Neuron (in vitro differentiated cells): Measurements from ENCODE around the gene KAT7.

Source experiments
- H2AFZ ChIP-seq: one replicate; pipeline ENCODE4 v1.6.1; 2013; ENCODE audit warnings: low read depth, mild to moderate bottlenecking, inconsistent platforms, low read length, moderate library complexity
- H3K27me3 ChIP-seq: one replicate; pipeline ENCODE4 v1.6.1; 2013; ENCODE audit warnings: low read length; ENCODE audit not compliant: insufficient read depth
- H3K36me3 ChIP-seq: one replicate; pipeline ENCODE4 v1.6.1; 2013; ENCODE audit warnings: low read length; ENCODE audit not compliant: insufficient read depth
- H3K4me1 ChIP-seq: one replicate; pipeline ENCODE4 v1.6.1; 2013; ENCODE audit warnings: low read length; ENCODE audit not compliant: insufficient read depth
- H3K4me3 ChIP-seq: 2 replicates; pipeline ENCODE4 v1.5.1; 2013; ENCODE audit warnings: mild to moderate bottlenecking, low read length, moderate library complexity
- H3K9me3 ChIP-seq: one replicate; pipeline ENCODE4 v1.6.1; 2013; ENCODE audit warnings: low read length

The KAT7 gene

GRCh38 chr17:49766918-49767530 is 21.5 kb upstream of the KAT7 start:
- peaks cover 7% of the 10 kb centered on the region for H3K27me3 ChIP-seq
- H3K4me1 ChIP-seq, result peaks cover 16% of the 10 kb centered on the region
- H3K9me3 ChIP-seq, result no peaks in the 10 kb centered on the region
- no peak overlapping the region for H2AFZ ChIP-seq
- no peak overlapping the region for H3K4me3 ChIP-seq
- H3K36me3 ChIP-seq, result no peaks in the 10 kb centered on the region

GRCh38 chr17:49775546-49776260 is 12.8 kb upstream of the KAT7 start:
- H2AFZ ChIP-seq, result no peak overlapping the region
- no peaks in the 10 kb centered on the region for H3K27me3 ChIP-seq
- no peaks in the 10 kb centered on the region for H3K36me3 ChIP-seq
- peaks cover 32% of the 10 kb centered on the region for H3K4me1 ChIP-seq
- no peaks in the 10 kb centered on the region for H3K9me3 ChIP-seq
- no peak overlapping the region for H3K4me3 ChIP-seq

GRCh38 chr17:49776551-49777300 is 11.8 kb upstream of the KAT7 start:
- peaks cover 32% of the 10 kb centered on the region for H3K4me1 ChIP-seq
- H3K36me3 ChIP-seq, result no peaks in the 10 kb centered on the region
- H3K4me3 ChIP-seq, result no peak overlapping the region
- no peak overlapping the region for H2AFZ ChIP-seq
- H3K27me3 ChIP-seq, result no peaks in the 10 kb centered on the region
- H3K9me3 ChIP-seq, result no peaks in the 10 kb centered on the region

- no peaks in the 10 kb centered on the region for H3K27me3 ChIP-seq
- H3K9me3 ChIP-seq, result no peaks in the 10 kb centered on the region
- no peaks in the 10 kb centered on the region for H3K36me3 ChIP-seq
- H3K4me1 ChIP-seq, result peaks cover 32% of the 10 kb centered on the region
- no peak overlapping the region for H3K4me3 ChIP-seq
- H2AFZ ChIP-seq, result peak overlapping the region; percentile 34
Measured at GRCh38 chr17:49777563-49777962, 10.9 kb upstream of the KAT7 start.

- no peaks in the 10 kb centered on the region for H3K27me3 ChIP-seq
- no peak overlapping the region for H3K4me3 ChIP-seq
- H3K9me3 ChIP-seq, result no peaks in the 10 kb centered on the region
- peaks cover 38% of the 10 kb centered on the region for H3K4me1 ChIP-seq
- no peak overlapping the region for H2AFZ ChIP-seq
- no peaks in the 10 kb centered on the region for H3K36me3 ChIP-seq
Measured at GRCh38 chr17:49779156-49779738, 9.2 kb upstream of the KAT7 start.

GRCh38 chr17:49779739-49780231 is 8.7 kb upstream of the KAT7 start:
- H3K27me3 ChIP-seq, result no peaks in the 10 kb centered on the region
- H2AFZ ChIP-seq, result no peak overlapping the region
- H3K4me1 ChIP-seq, result peaks cover 38% of the 10 kb centered on the region
- H3K4me3 ChIP-seq, result no peak overlapping the region
- no peaks in the 10 kb centered on the region for H3K9me3 ChIP-seq
- H3K36me3 ChIP-seq, result no peaks in the 10 kb centered on the region

GRCh38 chr17:49783071-49783715 is 5.3 kb upstream of the KAT7 start:
- H2AFZ ChIP-seq, result no peak overlapping the region
- H3K27me3 ChIP-seq, result no peaks in the 10 kb centered on the region
- H3K36me3 ChIP-seq, result no peaks in the 10 kb centered on the region
- no peaks in the 10 kb centered on the region for H3K9me3 ChIP-seq
- H3K4me1 ChIP-seq, result peaks cover 12% of the 10 kb centered on the region
- no peak overlapping the region for H3K4me3 ChIP-seq

- Histone ChIP-seq H3K36me3 (no peaks in the 10 kb centered on the region), H3K27me3 (no peaks in the 10 kb centered on the region), H3K4me1 (peaks cover 11% of the 10 kb centered on the region), H2AFZ (no peak overlapping the region), H3K4me3 (no peak overlapping the region), H3K9me3 (no peaks in the 10 kb centered on the region)
Measured at GRCh38 chr17:49783791-49784190, 4.7 kb upstream of the KAT7 start.

- Histone ChIP-seq H3K36me3 (no peaks in the 10 kb centered on the region), H3K4me1 (peaks cover 16% of the 10 kb centered on the region), H3K27me3 (no peaks in the 10 kb centered on the region), H3K9me3 (no peaks in the 10 kb centered on the region), H2AFZ (no peak overlapping the region), H3K4me3 (no peak overlapping the region)
Measured at GRCh38 chr17:49784636-49785035, 3.8 kb upstream of the KAT7 start.

- no peaks in the 10 kb centered on the region for H3K9me3 ChIP-seq
- no peaks in the 10 kb centered on the region for H3K27me3 ChIP-seq
- peak overlapping the region; percentile 95 for H3K4me3 ChIP-seq
Measured at GRCh38 chr17:49787884-49788477, 500 bp upstream of the KAT7 start.

GRCh38 chr17:49789243-49789578 is 730 bp downstream of the KAT7 start:
- Histone ChIP-seq H3K27me3 (no peaks in the 10 kb centered on the region), H3K4me3 (peak overlapping the region; percentile 95), H3K9me3 (no peaks in the 10 kb centered on the region), H2AFZ (no peak overlapping the region), H3K36me3 (peaks cover 29% of the 10 kb centered on the region), H3K4me1 (peaks cover 20% of the 10 kb centered on the region)

More at GRCh38 chr17:49787884-49788477, 500 bp upstream of the KAT7 start:
- peaks cover 19% of the 10 kb centered on the region for H3K36me3 ChIP-seq
- H3K4me1 ChIP-seq, result peaks cover 22% of the 10 kb centered on the region
- H2AFZ ChIP-seq, result peak overlapping the region; percentile 77

GRCh38 chr17:49793309-49793708 is 4.8 kb downstream of the KAT7 start:
- Histone ChIP-seq H3K4me3 (no peak overlapping the region), H3K36me3 (peaks cover 62% of the 10 kb centered on the region), H3K9me3 (no peaks in the 10 kb centered on the region), H3K27me3 (no peaks in the 10 kb centered on the region), H3K4me1 (peaks cover 15% of the 10 kb centered on the region), H2AFZ (no peak overlapping the region)
